Measurements from ENCODE around the gene AKAP17A. TPM values are rescaled to one million over a fixed set of nuclear protein-coding genes. Genes with fewer than 3 reads are reported as not detected.

Gene AKAP17A
- total RNA-seq, 1 donor from 2014 or later: 30.8 TPM

DNA sequence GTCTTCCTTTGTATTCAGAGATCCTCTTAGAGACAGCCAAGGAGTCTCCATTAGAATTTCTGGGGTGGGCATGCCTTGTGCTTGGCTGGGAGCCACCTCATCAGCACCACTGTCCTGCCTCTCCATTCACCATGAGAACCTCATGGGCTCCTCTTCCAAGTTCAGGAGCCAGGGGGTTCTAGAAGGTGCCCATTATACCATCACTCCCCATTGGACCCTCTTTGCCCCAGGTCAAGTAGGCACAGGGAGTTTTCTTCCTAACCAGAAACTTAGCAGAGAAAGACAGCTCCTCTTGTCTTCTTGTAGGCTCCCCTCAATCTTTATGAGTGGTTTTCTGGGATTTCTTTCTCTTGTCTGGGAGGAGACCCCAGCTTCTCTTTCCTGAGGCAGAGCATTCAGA is 54.6 kb downstream of the AKAP17A start:
- no peak overlapping the region for H3K27ac Mint-ChIP-seq (ENCODE audit: unreplicated experiment)
- H3K9me3 Mint-ChIP-seq (ENCODE audit: unreplicated experiment): peaks cover 16% of the 10 kb centered on the region

DNA sequence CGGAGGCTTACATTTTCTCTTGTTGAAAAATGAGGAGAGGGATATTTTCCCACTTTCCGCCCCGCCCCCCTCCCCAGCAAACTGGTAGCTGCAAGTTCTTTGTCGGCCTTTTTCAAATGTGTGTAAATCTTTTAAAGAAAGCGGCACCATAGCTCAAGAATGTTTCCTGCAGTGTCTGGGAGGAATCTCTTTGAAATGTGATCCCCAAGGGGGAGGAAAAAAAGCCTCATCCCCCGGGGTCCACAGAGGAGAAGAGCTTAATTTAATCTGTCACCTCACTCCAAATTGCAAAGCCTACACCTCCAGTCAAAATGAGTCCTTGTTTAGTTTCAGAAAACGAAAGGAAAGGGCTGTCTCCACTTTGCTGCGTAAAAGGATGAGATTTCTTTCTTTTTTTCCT is 58.2 kb downstream of the AKAP17A start:
- H3K27me3 Mint-ChIP-seq (ENCODE audit: unreplicated experiment): peaks cover 7% of the 10 kb centered on the region
- no peaks in the 10 kb centered on the region for H3K4me1 Mint-ChIP-seq (ENCODE audit: low read depth, unreplicated experiment)
- no peak overlapping the region for H3K27ac Mint-ChIP-seq (ENCODE audit: unreplicated experiment)
- no peak overlapping the region for H3K4me3 Mint-ChIP-seq (ENCODE audit: unreplicated experiment)
- H3K9me3 Mint-ChIP-seq (ENCODE audit: unreplicated experiment): peaks cover 9% of the 10 kb centered on the region
- DNase-seq: no peak
- TF ChIP-seq, protein P1, sequence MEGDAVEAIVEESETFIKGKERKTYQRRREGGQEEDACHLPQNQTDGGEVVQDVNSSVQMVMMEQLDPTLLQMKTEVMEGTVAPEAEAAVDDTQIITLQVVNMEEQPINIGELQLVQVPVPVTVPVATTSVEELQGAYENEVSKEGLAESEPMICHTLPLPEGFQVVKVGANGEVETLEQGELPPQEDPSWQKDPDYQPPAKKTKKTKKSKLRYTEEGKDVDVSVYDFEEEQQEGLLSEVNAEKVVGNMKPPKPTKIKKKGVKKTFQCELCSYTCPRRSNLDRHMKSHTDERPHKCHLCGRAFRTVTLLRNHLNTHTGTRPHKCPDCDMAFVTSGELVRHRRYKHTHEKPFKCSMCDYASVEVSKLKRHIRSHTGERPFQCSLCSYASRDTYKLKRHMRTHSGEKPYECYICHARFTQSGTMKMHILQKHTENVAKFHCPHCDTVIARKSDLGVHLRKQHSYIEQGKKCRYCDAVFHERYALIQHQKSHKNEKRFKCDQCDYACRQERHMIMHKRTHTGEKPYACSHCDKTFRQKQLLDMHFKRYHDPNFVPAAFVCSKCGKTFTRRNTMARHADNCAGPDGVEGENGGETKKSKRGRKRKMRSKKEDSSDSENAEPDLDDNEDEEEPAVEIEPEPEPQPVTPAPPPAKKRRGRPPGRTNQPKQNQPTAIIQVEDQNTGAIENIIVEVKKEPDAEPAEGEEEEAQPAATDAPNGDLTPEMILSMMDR (IDR thresholded peaks at IDR 0.05; ENCODE audit: partially characterized antibody, unreplicated experiment): no peak
- peaks cover 9% of the 10 kb centered on the region for H3K36me3 Mint-ChIP-seq (ENCODE audit: unreplicated experiment)

More for the DNA sequence above, 54.6 kb downstream of the AKAP17A start:
- TF ChIP-seq, protein P1 (IDR thresholded peaks at IDR 0.05; ENCODE audit: partially characterized antibody, unreplicated experiment): no peak
- Mint-ChIP-seq H3K27me3 (ENCODE audit: unreplicated experiment) (peaks cover 9% of the 10 kb centered on the region), H3K4me3 (ENCODE audit: unreplicated experiment) (no peak overlapping the region), H3K36me3 (ENCODE audit: unreplicated experiment) (peaks cover 13% of the 10 kb centered on the region), H3K4me1 (ENCODE audit: low read depth, unreplicated experiment) (no peaks in the 10 kb centered on the region)
- DNase-seq: no peak

Other genes starting within 250 kb of the AKAP17A start
- 411 TPM for gene SLC25A6, start 199.5 kb upstream of the AKAP17A start, total RNA-seq (ENCODE audit: unreplicated experiment)
- 45.5 TPM for gene ASMTL, start 138.7 kb upstream of the AKAP17A start, total RNA-seq (ENCODE audit: unreplicated experiment)
- 2.3 TPM for gene P2RY8, start 54.4 kb upstream of the AKAP17A start, total RNA-seq (ENCODE audit: unreplicated experiment)
- gene ASMT, start 23.5 kb downstream of the AKAP17A start, total RNA-seq (ENCODE audit: unreplicated experiment): not detected

All from glutamatergic neuron (in vitro differentiated cells).